H9 (cell line): ENCODE data around the gene SRRM2. TPM values are rescaled to one million over a fixed set of nuclear protein-coding genes. Genes with fewer than 3 reads are reported as not detected.

Experiments used
- DNase-seq: peaks from one replicate; pipeline ENCODE4 v3.0.0-alpha.2; 2017
- H2AFZ ChIP-seq: one replicate; pipeline ENCODE4 v1.6.1; 2013; ENCODE audit warnings: mild to moderate bottlenecking, low read length, control low read depth, moderate library complexity
- H2AK5ac ChIP-seq: 2 replicates; pipeline ENCODE4 v1.6.1; 2013; ENCODE audit warnings: low read length, control low read depth, mixed read lengths; ENCODE audit not compliant: insufficient read length
- H2BK120ac ChIP-seq: one replicate; pipeline ENCODE4 v1.6.1; 2013; ENCODE audit warnings: low read depth, mild to moderate bottlenecking, low read length, control low read depth, inconsistent platforms; ENCODE audit not compliant: poor library complexity, severe bottlenecking
- H2BK12ac ChIP-seq: 2 replicates; pipeline ENCODE4 v1.6.1; 2013; ENCODE audit warnings: low read length, control low read depth, mixed read lengths, low read depth; ENCODE audit not compliant: insufficient read length
- H2BK15ac ChIP-seq: 2 replicates; pipeline ENCODE4 v1.6.1; 2013; ENCODE audit warnings: low read depth, low read length, control low read depth
- H2BK20ac ChIP-seq: one replicate; pipeline ENCODE4 v1.6.1; 2013; ENCODE audit warnings: low read depth, mild to moderate bottlenecking, low read length, control low read depth, inconsistent platforms; ENCODE audit not compliant: poor library complexity, severe bottlenecking
- H2BK5ac ChIP-seq: 2 replicates; pipeline ENCODE4 v1.6.1; 2013; ENCODE audit warnings: low read length, control low read depth, mixed read lengths; ENCODE audit not compliant: insufficient read length
- H3K14ac ChIP-seq: 2 replicates; pipeline ENCODE4 v1.6.1; 2013; ENCODE audit warnings: low read length, control low read depth; ENCODE audit not compliant: insufficient read depth
- H3K18ac ChIP-seq: 2 replicates; pipeline ENCODE4 v1.6.1; 2013; ENCODE audit warnings: low read depth, mild to moderate bottlenecking, mixed read lengths, low read length, control low read depth; ENCODE audit not compliant: insufficient read length
- H3K23ac ChIP-seq: 2 replicates; pipeline ENCODE4 v1.6.1; 2013; ENCODE audit warnings: low read length, control low read depth, mixed read lengths, low read depth; ENCODE audit not compliant: insufficient read length
- H3K23me2 ChIP-seq: 2 replicates; pipeline ENCODE4 v1.6.1; 2013; ENCODE audit warnings: low read depth, mild to moderate bottlenecking, mixed read lengths, low read length, control low read depth; ENCODE audit not compliant: insufficient read length, poor library complexity, severe bottlenecking
- H3K27ac ChIP-seq: 2 replicates; pipeline ENCODE4 v1.5.1; 2013; ENCODE audit warnings: low read length, control low read depth, mixed read lengths, low read depth; ENCODE audit not compliant: insufficient read length
- H3K27me3 ChIP-seq: 2 replicates; pipeline ENCODE4 v1.6.1; 2013; ENCODE audit warnings: low read length, control low read depth, inconsistent platforms; ENCODE audit not compliant: insufficient read depth
- H3K4ac ChIP-seq: 2 replicates; pipeline ENCODE4 v1.6.1; 2013; ENCODE audit warnings: low read depth, mild to moderate bottlenecking, control low read depth, inconsistent platforms, low read length, moderate library complexity
- H3K4me1 ChIP-seq: 2 replicates; pipeline ENCODE4 v1.6.1; 2013; ENCODE audit warnings: low read length, control low read depth, inconsistent platforms; ENCODE audit not compliant: insufficient read depth
- H3K4me2 ChIP-seq: 2 replicates; pipeline ENCODE4 v1.6.1; 2013; ENCODE audit warnings: low read length, control low read depth, mixed read lengths; ENCODE audit not compliant: insufficient read length, insufficient read depth
- H3K56ac ChIP-seq: 2 replicates; pipeline ENCODE4 v1.6.1; 2013; ENCODE audit warnings: low read depth, mild to moderate bottlenecking, mixed read lengths, low read length, control low read depth; ENCODE audit not compliant: insufficient read length
- H3K79me1 ChIP-seq: 2 replicates; pipeline ENCODE4 v1.6.1; 2013; ENCODE audit warnings: low read depth, mild to moderate bottlenecking, moderate library complexity, low read length, control low read depth, inconsistent platforms; ENCODE audit not compliant: insufficient read depth, poor library complexity, severe bottlenecking
- H3K79me2 ChIP-seq: 2 replicates; pipeline ENCODE4 v1.6.1; 2013; ENCODE audit warnings: low read length, control low read depth, inconsistent platforms; ENCODE audit not compliant: insufficient read depth
- H3K9ac ChIP-seq: 2 replicates; pipeline ENCODE4 v1.6.1; 2013; ENCODE audit warnings: low read length, control low read depth, mixed read lengths; ENCODE audit not compliant: insufficient read length; ENCODE audit errors: extremely low read depth
- H3K9me3 ChIP-seq: one replicate; pipeline ENCODE4 v1.6.1; 2013; ENCODE audit warnings: low read depth, low read length, inconsistent platforms; ENCODE audit not compliant: control insufficient read depth
- H3T11ph ChIP-seq: one replicate; pipeline ENCODE4 v1.6.1; 2013; ENCODE audit warnings: mild to moderate bottlenecking, low read length, control low read depth, inconsistent platforms
- H4K20me1 ChIP-seq: one replicate; pipeline ENCODE4 v1.6.1; 2013; ENCODE audit not compliant: control insufficient read depth, insufficient read length, insufficient read depth
- H4K5ac ChIP-seq: 2 replicates; pipeline ENCODE4 v1.6.1; 2013; ENCODE audit warnings: low read depth, mild to moderate bottlenecking, mixed read lengths, low read length, control low read depth; ENCODE audit not compliant: insufficient read length
- H4K8ac ChIP-seq: replicated peaks from 2 replicates; pipeline ENCODE4 v1.6.1; 2013; ENCODE audit warnings: low read length, control low read depth, mixed read lengths, low read depth; ENCODE audit not compliant: insufficient read length
- H4K91ac ChIP-seq: 2 replicates; pipeline ENCODE4 v1.6.1; 2013; ENCODE audit warnings: low read depth, mild to moderate bottlenecking, moderate library complexity, mixed read lengths, low read length, control low read depth; ENCODE audit not compliant: insufficient read length
- H3K27ac Mint-ChIP-seq, 3 experiments: 2 replicates in 2 of 3; 3 replicates in 1 of 3; pipeline ENCODE4 v1.8.0; 2020 to 2021; ENCODE audit warnings: mixed read lengths in 3 of 3, mild to moderate bottlenecking in 1 of 3, moderate library complexity in 1 of 3
- H3K27me3 Mint-ChIP-seq: 2 replicates; pipeline ENCODE4 v1.8.0; 2021; ENCODE audit warnings: low read depth, mild to moderate bottlenecking, moderate library complexity, mixed read lengths
- H3K36me3 Mint-ChIP-seq, 3 experiments: 2 replicates in 2 of 3; 3 replicates in 1 of 3; pipeline ENCODE4 v1.8.0; 2020 to 2021; ENCODE audit warnings: low read depth in 3 of 3, mixed read lengths in 3 of 3; ENCODE audit not compliant: insufficient read depth in 1 of 3
- H3K4me1 Mint-ChIP-seq, 2 experiments: 2 replicates each; pipeline ENCODE4 v1.8.0; 2020; ENCODE audit warnings: mixed read lengths in 2 of 2
- H3K4me3 Mint-ChIP-seq, 2 experiments: 2 replicates in 1 of 2; 3 replicates in 1 of 2; pipeline ENCODE4 v1.8.0; 2020 to 2021; ENCODE audit warnings: mild to moderate bottlenecking in 2 of 2, mixed read lengths in 2 of 2, moderate library complexity in 1 of 2
- H3K9me3 Mint-ChIP-seq, 2 experiments: 2 replicates in 1 of 2; 3 replicates in 1 of 2; pipeline ENCODE4 v1.8.0; 2020; ENCODE audit warnings: mild to moderate bottlenecking in 2 of 2, mixed read lengths in 2 of 2, moderate library complexity in 1 of 2
- CTCF ChIP-seq: fragments of 200-600 bp; sonication (generic); conservative IDR thresholded peaks from 3 replicates; pipeline ENCODE4 v1.8.0; 2021; ENCODE audit warnings: antibody characterized with exemption, mild to moderate bottlenecking
- WGBS: extraction: QIAGEN DNeasy Blood & Tissue Kit; methylation state at CpG from one replicate; pipeline ENCODE4 v1.1.7; 2013; ENCODE audit warnings: missing lambda C conversion rate, low lambda C conversion rate, mixed read lengths; ENCODE audit not compliant: insufficient read length; ENCODE audit errors: extremely low coverage; 5-methylcytosine and 5-hydroxymethylcytosine counted together
- total RNA-seq: library from RNA; stranded (reverse); gene quantifications from 2 replicates; pipeline ENCODE4 v1.2.1, GENCODE V29; 2021

The SRRM2 gene
- total RNA-seq, 1 experiment from 2014 or later = 694 TPM

- no CpG with 5 or more reads among the region's 21 CpGs for WGBS
- no peak overlapping the region for H3K27ac Mint-ChIP-seq
- H3K4me2 ChIP-seq = no peak overlapping the region
These were observed 39.9 kb upstream of the SRRM2 start for GRCh38 chr16:2712546-2712945.

More at GRCh38 chr16:2712546-2712945, 39.9 kb upstream of the SRRM2 start:
- Histone ChIP-seq H3K79me2 (no peaks in the 10 kb centered on the region), H3K27ac (no peak overlapping the region), H2BK120ac (no peak overlapping the region), H2AK5ac (no peak overlapping the region), H3K79me1 (no peaks in the 10 kb centered on the region), H2BK5ac (no peak overlapping the region), H4K5ac (no peak overlapping the region), H2BK20ac (no peak overlapping the region), H4K20me1 (no peaks in the 10 kb centered on the region), H3K18ac (no peak overlapping the region), H3K56ac (no peak overlapping the region), H3K9ac (no peak overlapping the region), H3K9me3 (no peaks in the 10 kb centered on the region), H3K4ac (no peak overlapping the region), H3K4me1 (no peaks in the 10 kb centered on the region), H3K27me3 (no peaks in the 10 kb centered on the region), H4K8ac (no peak overlapping the region), H2BK12ac (no peak overlapping the region), H3K23me2 (no peaks in the 10 kb centered on the region), H3K23ac (no peak overlapping the region), H2AFZ (no peak overlapping the region), H2BK15ac (no peak overlapping the region), H4K91ac (no peak overlapping the region), H3T11ph (no peak overlapping the region), H3K14ac (no peak overlapping the region)
- no peak overlapping the region for H3K4me3 Mint-ChIP-seq
- H3K4me1 Mint-ChIP-seq = peaks cover 0 to 5% of the 10 kb centered on the region in 2 experiments; a peak in 2 of 4 replicates
- DNase-seq = no peak
- H3K36me3 Mint-ChIP-seq = peaks cover 0 to 11% (median 11%) of the 10 kb centered on the region in 3 experiments; a peak in 5 of 7 replicates
- no peak for TF ChIP-seq CTCF
- no peaks in the 10 kb centered on the region for H3K9me3 Mint-ChIP-seq
- H3K27me3 Mint-ChIP-seq = peaks cover 2% of the 10 kb centered on the region
